Calu3 (cell line): ENCODE measurements around the gene SLC4A5. TPM values are rescaled to one million over a fixed set of nuclear protein-coding genes. Genes with fewer than 3 reads are reported as not detected.

Experiments
- BruUV-seq: library from RNA; stranded (reverse); fragments of 400-500 nt; replicated peaks from 2 replicates; lab custom pipeline; 2021; lab: Mats Ljungman, UMichigan
- CTCF ChIA-PET: fragments of 300-600 bp; sonication (Branson Sonifier 250); formaldehyde crosslinking; loops from one replicate; lab custom pipeline; 2022; ENCODE audit warnings: antibody characterized with exemption; lab: Charles Lee
- DNase-seq: peaks from one replicate; pipeline ENCODE4 v3.0.0; 2022
- H3K27ac Mint-ChIP-seq: one replicate; pipeline ENCODE4 v1.8.0; 2022; ENCODE audit warnings: mixed read lengths; ENCODE audit not compliant: unreplicated experiment
- H3K27me3 Mint-ChIP-seq: one replicate; pipeline ENCODE4 v1.8.0; 2022; ENCODE audit warnings: mixed read lengths; ENCODE audit not compliant: unreplicated experiment
- H3K36me3 Mint-ChIP-seq: one replicate; pipeline ENCODE4 v1.8.0; 2022; ENCODE audit warnings: mild to moderate bottlenecking, moderate library complexity, mixed read lengths; ENCODE audit not compliant: insufficient read depth, unreplicated experiment
- H3K4me1 Mint-ChIP-seq: one replicate; pipeline ENCODE4 v1.8.0; 2022; ENCODE audit warnings: mild to moderate bottlenecking, low read depth, mixed read lengths; ENCODE audit not compliant: unreplicated experiment
- H3K4me3 Mint-ChIP-seq: one replicate; pipeline ENCODE4 v1.8.0; 2022; ENCODE audit warnings: mild to moderate bottlenecking, low read depth, moderate library complexity, mixed read lengths; ENCODE audit not compliant: unreplicated experiment
- H3K9me3 Mint-ChIP-seq: one replicate; pipeline ENCODE4 v1.8.0; 2022; ENCODE audit warnings: low read depth, mixed read lengths; ENCODE audit not compliant: unreplicated experiment
- CTCF ChIP-seq: fragments of 200-600 bp; IDR thresholded peaks from one replicate; pipeline ENCODE4 v1.8.0; 2022; ENCODE audit warnings: antibody characterized with exemption; ENCODE audit not compliant: unreplicated experiment
- intact Hi-C: fragments of 100-400 bp; cut with micrococcal nuclease; formaldehyde crosslinking; loops from one replicate; pipeline ENCODE4 v1.10.0; 2022; ENCODE audit not compliant: unreplicated experiment
- total RNA-seq: library from RNA; stranded (reverse); gene quantifications from 2 replicates; pipeline ENCODE4 v1.2.3, GENCODE V29; 2022

Gene SLC4A5
- total RNA-seq, 1 experiment from 2014 or later: 7.0 TPM

DNA sequence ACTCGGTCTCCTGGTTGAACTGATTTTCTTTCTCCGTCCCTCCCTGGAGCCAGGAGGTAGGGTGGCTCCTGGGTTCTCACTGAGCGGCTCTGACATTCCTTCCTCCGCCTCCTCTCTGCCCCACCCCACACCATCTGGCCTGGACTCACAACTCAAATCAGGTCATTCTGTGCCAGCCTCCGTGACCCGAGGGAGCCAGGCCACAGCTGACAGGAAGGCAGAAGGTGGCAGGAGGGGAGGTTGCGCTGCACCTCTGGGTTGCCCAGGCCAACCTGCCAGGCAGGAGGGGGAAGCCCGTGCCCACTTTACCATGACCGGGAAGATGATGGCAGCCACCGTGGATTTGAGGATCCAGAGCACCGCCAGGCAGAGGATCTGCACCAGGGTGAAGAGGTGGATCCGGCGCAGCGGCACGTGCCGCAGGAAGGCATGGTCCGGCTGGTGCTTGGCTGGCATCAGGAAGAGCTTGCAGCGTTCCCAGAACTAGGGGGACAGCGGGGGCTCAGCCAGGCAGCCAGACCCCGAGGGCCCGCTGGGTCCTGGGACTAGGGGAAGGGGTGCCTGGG is 116.5 kb downstream of the SLC4A5 start:
- H3K9me3 Mint-ChIP-seq: no peaks in the 10 kb centered on the region
- no peak for TF ChIP-seq CTCF
- H3K4me1 Mint-ChIP-seq: peaks cover 14% of the 10 kb centered on the region
- intact Hi-C loops: no loop called here
- H3K27ac Mint-ChIP-seq: peak overlapping the region; percentile 16
- H3K36me3 Mint-ChIP-seq: peaks cover 15% of the 10 kb centered on the region
- CTCF ChIA-PET: no interaction called here
- BruUV-seq: no TSS peak
- no peaks in the 10 kb centered on the region for H3K27me3 Mint-ChIP-seq
- H3K4me3 Mint-ChIP-seq: no peak overlapping the region
- no peak for DNase-seq

DNA sequence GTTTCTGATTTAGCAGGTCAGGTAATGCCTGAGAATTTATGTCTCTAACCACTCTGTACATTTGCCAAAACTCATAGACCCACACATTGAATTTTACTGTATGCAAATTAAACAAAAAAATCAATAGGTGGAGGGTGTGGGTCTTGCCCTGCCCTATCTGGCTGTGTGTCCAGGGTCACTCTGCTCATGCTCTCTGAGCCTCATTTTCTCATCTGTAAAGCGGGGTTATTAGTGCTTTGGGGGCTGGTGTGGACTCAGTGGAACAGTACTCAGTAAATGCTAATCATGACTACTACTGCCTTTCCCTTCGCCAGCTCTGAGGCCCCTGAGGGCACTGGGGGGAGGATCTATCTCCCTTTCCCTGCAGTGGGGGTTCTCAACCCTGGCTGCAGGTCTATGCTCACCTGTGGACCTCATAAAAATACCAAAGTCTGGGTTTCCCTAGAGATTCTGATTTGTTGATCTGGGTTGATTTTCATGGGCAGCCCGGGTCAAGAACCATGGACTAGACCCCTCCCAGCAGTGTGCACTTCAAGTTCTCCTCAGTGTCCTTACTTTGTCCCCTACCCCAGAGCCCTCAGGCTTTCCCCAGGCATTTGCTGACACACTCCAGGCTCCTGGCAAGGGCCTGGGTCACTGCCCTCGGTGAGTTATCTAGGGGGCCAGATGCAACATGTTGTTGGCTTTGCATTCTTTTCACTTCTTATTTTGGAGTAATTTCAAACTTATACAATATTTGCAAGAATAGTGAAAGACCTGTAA is 117.3 kb downstream of the SLC4A5 start:
- H3K36me3 Mint-ChIP-seq: peaks cover 23% of the 10 kb centered on the region
- no peaks in the 10 kb centered on the region for H3K9me3 Mint-ChIP-seq
- no peak for TF ChIP-seq CTCF
- no peaks in the 10 kb centered on the region for H3K27me3 Mint-ChIP-seq
- no TSS peak for BruUV-seq
- H3K27ac Mint-ChIP-seq: peak overlapping the region; percentile 16
- intact Hi-C loops: no loop called here
- CTCF ChIA-PET: no interaction called here
- no peak for DNase-seq
- no peak overlapping the region for H3K4me3 Mint-ChIP-seq
- peaks cover 14% of the 10 kb centered on the region for H3K4me1 Mint-ChIP-seq

DNA sequence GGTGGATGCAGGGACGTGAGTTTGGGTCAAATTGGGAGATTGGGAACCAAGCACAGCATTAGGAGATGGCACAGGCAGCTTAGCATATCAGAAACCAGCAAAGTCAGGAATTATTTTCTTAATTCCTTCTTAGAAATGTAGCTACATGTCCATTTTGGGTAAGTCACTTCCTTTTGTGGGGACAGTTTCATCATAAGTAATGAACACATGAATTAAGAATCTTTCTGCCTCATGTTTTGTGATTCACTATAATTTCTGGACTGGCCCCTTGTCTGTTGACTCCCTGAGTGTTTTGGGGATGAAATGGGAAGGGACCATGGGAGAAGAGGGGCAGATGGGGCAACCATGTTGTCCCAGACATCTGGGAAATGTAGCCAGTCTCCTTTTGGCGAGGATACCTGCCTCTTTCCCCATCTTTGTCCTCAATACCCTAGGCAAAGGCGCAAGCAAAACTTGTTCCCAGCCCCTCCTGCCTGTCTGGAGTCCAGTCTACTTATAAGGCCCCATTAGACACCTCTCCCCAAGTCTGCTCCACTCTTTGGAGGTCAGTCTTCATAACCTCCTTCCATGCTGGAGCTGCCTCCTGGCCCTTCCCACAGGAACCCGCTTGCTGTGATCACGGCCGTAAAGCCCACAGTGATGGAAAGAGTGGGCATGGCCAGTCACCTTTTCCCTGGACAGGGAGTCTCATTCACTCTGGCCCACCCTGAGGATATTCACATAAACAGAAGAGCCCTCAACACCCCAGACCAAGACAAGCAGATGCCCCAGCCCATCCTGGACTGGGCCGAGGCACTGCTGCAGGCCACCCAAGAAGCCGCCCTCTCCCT is 119.1 kb downstream of the SLC4A5 start:
- no peak overlapping the region for H3K4me3 Mint-ChIP-seq
- intact Hi-C loops: no loop called here
- H3K36me3 Mint-ChIP-seq: peaks cover 29% of the 10 kb centered on the region
- H3K9me3 Mint-ChIP-seq: no peaks in the 10 kb centered on the region
- H3K27me3 Mint-ChIP-seq: no peaks in the 10 kb centered on the region
- no peak for TF ChIP-seq CTCF
- no TSS peak for BruUV-seq
- H3K4me1 Mint-ChIP-seq: peaks cover 14% of the 10 kb centered on the region
- DNase-seq: no peak
- CTCF ChIA-PET: no interaction called here
- no peak overlapping the region for H3K27ac Mint-ChIP-seq

- no peaks in the 10 kb centered on the region for H3K9me3 Mint-ChIP-seq
- CTCF ChIA-PET: no interaction called here
- BruUV-seq: no TSS peak
- H3K27me3 Mint-ChIP-seq: no peaks in the 10 kb centered on the region
- DNase-seq: no peak
- H3K4me3 Mint-ChIP-seq: no peak overlapping the region
- TF ChIP-seq CTCF: no peak
- peaks cover 41% of the 10 kb centered on the region for H3K36me3 Mint-ChIP-seq
- H3K4me1 Mint-ChIP-seq: peaks cover 14% of the 10 kb centered on the region
- H3K27ac Mint-ChIP-seq: peak overlapping the region; percentile 67
- intact Hi-C loops: no loop called here
These were observed 120.9 kb downstream of the SLC4A5 start for GRCh38 chr2:74222300-74222650.
